CD8-positive, alpha-beta memory T cell (primary cell): ENCODE results near the gene DCLRE1B. TPM values are rescaled to one million over a fixed set of nuclear protein-coding genes. Genes with fewer than 3 reads are reported as not detected.

Source experiments
- polyA plus RNA-seq: library from polyadenylated mRNA; unstranded; fragments of 300-500 nt; fragmentation: Illumina TruSeq; gene quantifications from one replicate; pipeline ENCODE4 v1.2.3, GENCODE V29; 2021
- total RNA-seq, 2 experiments: library from RNA; stranded (reverse); gene quantifications; one replicate each; pipeline ENCODE4 v1.2.3, GENCODE V29; 2021

DCLRE1B gene
- total and polyA plus RNA-seq, 3 experiments from 2014 or later: 5.1 to 32.1 (median 31.2) TPM

Other genes with a start within 250 kb of the DCLRE1B start
- gene PHTF1, start 145.8 kb upstream of the DCLRE1B start, total RNA-seq: 10 to 100 TPM; 17.5 to 17.8 TPM
- gene PHTF1, start 145.8 kb upstream of the DCLRE1B start, polyA plus RNA-seq: 14.5 TPM
- 10 to 100 TPM; 18.5 to 19.2 TPM for gene RSBN1, start 92.8 kb upstream of the DCLRE1B start, total RNA-seq
- gene RSBN1, start 92.8 kb upstream of the DCLRE1B start, polyA plus RNA-seq: 44.5 TPM
- 10 to 100 TPM; 57.7 to 66.5 TPM for gene PTPN22, start 33.6 kb upstream of the DCLRE1B start, total RNA-seq
- gene PTPN22, start 33.6 kb upstream of the DCLRE1B start, polyA plus RNA-seq: 83.2 TPM
- gene BCL2L15, start 17.7 kb upstream of the DCLRE1B start, total RNA-seq: 1 to 10 TPM; 1.2 to 1.9 TPM
- gene BCL2L15, start 17.7 kb upstream of the DCLRE1B start, polyA plus RNA-seq: not detected
- 10 to 100 TPM; 33.7 to 36.2 TPM for gene AP4B1, start 527 bp upstream of the DCLRE1B start, total RNA-seq
- 12.1 TPM for gene AP4B1, start 527 bp upstream of the DCLRE1B start, polyA plus RNA-seq
- gene HIPK1, start 24.0 kb downstream of the DCLRE1B start, total RNA-seq: 10 to 100 TPM; 80.9 to 81.2 TPM
- 19.4 TPM for gene HIPK1, start 24.0 kb downstream of the DCLRE1B start, polyA plus RNA-seq
- under 1 TPM; 0.18 to 0.24 TPM for gene OLFML3, start 74.1 kb downstream of the DCLRE1B start, total RNA-seq
- not detected for gene OLFML3, start 74.1 kb downstream of the DCLRE1B start, polyA plus RNA-seq
- not detected for gene SYT6, start 248.5 kb downstream of the DCLRE1B start, total RNA-seq
- not detected for gene SYT6, start 248.5 kb downstream of the DCLRE1B start, polyA plus RNA-seq